ENCODE data around the gene LRBA. TPM values are rescaled to one million over a fixed set of nuclear protein-coding genes. Genes with fewer than 3 reads are reported as not detected.

The LRBA gene
- total and polyA plus RNA-seq, 12 donors = 6.2 to 31.2 (median 23.9) TPM

DNA sequence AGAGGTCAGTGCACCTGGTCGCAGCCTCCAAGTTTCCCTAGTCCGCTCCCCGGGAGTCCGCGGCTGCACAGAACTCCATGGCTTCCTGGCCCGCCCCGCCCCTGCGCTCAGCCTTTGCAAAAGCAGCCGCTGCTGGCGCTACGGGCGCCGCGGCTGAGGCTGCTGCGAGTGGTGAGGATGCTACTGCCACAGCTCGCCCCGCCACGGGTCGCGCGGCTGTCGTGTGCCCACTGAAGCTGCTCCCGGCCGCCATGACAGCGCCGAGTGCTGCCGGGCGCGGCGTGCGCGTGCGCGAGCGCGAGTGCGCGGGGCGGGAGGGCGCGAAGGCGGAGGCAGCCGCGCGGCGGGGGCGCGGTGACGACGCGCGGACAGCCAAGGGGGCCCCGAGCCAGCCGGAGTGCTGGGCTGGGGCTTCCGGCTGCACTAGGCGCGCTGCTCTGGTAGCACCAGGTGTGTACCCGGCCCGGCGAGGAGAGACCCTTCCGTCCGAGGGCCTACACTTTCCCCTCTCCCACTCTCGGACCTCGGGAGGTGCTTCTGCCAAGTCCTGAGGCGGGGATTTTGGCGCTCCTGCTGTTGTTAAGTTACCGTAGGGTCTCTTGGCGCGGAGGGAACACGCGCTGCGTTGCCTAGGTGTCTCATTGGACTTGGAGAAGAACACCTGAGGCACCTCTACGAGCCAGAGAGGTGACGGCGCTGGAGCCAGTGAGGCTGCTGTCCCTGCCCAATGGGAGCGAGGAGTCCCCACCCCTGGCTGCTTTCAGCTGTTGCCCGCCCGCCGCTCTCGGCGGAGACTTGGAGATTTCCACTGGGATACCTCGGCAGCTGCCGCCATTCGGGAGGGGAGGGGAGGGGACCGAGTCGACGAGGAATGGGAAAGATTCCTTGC is 619 bp upstream of the LRBA start:
- WGBS, 2 donors = 0% methylated on average over 86 to 87 of the region's 87 CpGs
- H3K36me3 ChIP-seq = no peaks in the 10 kb centered on the region
- TF ChIP-seq, protein P1, sequence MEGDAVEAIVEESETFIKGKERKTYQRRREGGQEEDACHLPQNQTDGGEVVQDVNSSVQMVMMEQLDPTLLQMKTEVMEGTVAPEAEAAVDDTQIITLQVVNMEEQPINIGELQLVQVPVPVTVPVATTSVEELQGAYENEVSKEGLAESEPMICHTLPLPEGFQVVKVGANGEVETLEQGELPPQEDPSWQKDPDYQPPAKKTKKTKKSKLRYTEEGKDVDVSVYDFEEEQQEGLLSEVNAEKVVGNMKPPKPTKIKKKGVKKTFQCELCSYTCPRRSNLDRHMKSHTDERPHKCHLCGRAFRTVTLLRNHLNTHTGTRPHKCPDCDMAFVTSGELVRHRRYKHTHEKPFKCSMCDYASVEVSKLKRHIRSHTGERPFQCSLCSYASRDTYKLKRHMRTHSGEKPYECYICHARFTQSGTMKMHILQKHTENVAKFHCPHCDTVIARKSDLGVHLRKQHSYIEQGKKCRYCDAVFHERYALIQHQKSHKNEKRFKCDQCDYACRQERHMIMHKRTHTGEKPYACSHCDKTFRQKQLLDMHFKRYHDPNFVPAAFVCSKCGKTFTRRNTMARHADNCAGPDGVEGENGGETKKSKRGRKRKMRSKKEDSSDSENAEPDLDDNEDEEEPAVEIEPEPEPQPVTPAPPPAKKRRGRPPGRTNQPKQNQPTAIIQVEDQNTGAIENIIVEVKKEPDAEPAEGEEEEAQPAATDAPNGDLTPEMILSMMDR (IDR thresholded peaks at IDR 0.05) = no peak
- H3K4me1 ChIP-seq = peaks cover 0 to 34% (median 24%) of the 10 kb centered on the region in 9 donors
- H3K9me3 ChIP-seq = no peaks in the 10 kb centered on the region
- intact Hi-C loops (cut with DNase I) = loop anchor here in 1 of 10 donors (5.0 kb wide), 1 partner anchor 82 kb away; the partner anchor contains the start of gene RPS3A
- H3K27ac ChIP-seq = peak overlapping the region; percentile 64 to 95 (median 92)
- ATAC-seq (peak; percentile 82 to 97 (median 93)), DNase-seq (peak; percentile 59 to 79)
- no peaks in the 10 kb centered on the region for H3K27me3 ChIP-seq
- H3K4me3 ChIP-seq = peak overlapping the region; percentile 85 to 100 (median 100)

GRCh38 chr4:151013944-151014343 is 1.1 kb downstream of the LRBA start:
- TF ChIP-seq, protein P1 (IDR thresholded peaks at IDR 0.05) = no peak
- Histone ChIP-seq H3K36me3 (peaks cover 0 to 12% (median 0%) of the 10 kb centered on the region in 9 donors), H3K4me3 (peak overlapping the region; percentile 85 to 100 (median 100)), H3K4me1 (peaks cover 0 to 34% (median 24%) of the 10 kb centered on the region in 9 donors), H3K27ac (peak overlapping the region in 8 of 10 donors; percentile 82 to 95 (median 92)), H3K27me3 (no peaks in the 10 kb centered on the region), H3K9me3 (no peaks in the 10 kb centered on the region)
- ATAC-seq (no peak), DNase-seq (no peak)
- intact Hi-C loops (cut with DNase I) = no loop called here
- 11 to 15% methylated on average over 4 of the region's 4 CpGs for WGBS, 2 donors

DNA sequence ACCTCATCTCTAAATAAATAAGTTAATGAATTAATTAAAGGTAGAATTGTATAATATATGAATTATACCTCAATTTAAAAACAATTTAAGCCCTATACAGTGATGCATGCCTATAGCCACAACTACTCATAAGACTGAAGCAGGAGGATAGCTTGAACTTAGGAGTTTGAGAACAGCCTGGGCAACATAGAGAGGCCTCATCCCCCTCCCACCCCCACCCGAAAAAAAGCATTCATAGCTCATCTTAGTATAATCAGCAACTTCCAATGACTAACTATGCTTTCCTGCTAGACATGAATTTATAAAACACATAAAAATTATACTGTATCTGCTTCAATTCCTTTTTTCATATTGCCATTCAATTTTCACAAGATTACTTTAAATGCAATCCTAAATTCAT is 1.6 kb downstream of the LRBA start:
- TF ChIP-seq, protein P1 (IDR thresholded peaks at IDR 0.05) = no peak
- peak overlapping the region in 7 of 10 donors; percentile 0 to 100 (median 100) for H3K4me3 ChIP-seq
- intact Hi-C loops (cut with DNase I) = no loop called here
- no peak for DNase-seq
- no peak for ATAC-seq
- no peaks in the 10 kb centered on the region for H3K9me3 ChIP-seq
- peaks cover 0 to 12% (median 0%) of the 10 kb centered on the region in 9 donors for H3K36me3 ChIP-seq
- peaks cover 0 to 34% (median 24%) of the 10 kb centered on the region in 9 donors for H3K4me1 ChIP-seq
- no peaks in the 10 kb centered on the region for H3K27me3 ChIP-seq
- WGBS, 2 donors = 41 to 52% methylated on average over 1 of the region's 1 CpG
- H3K27ac ChIP-seq = peak overlapping the region in 2 of 10 donors; percentile 91 to 92

- Histone ChIP-seq H3K9me3 (no peaks in the 10 kb centered on the region), H3K27ac (no peak overlapping the region), H3K4me1 (peaks cover 0 to 34% (median 24%) of the 10 kb centered on the region in 9 donors), H3K4me3 (peak overlapping the region in 4 of 10 donors; percentile 0 to 100 (median 52)), H3K36me3 (peaks cover 0 to 12% (median 0%) of the 10 kb centered on the region in 9 donors), H3K27me3 (no peaks in the 10 kb centered on the region)
- ATAC-seq (no peak), DNase-seq (no peak)
- 83 to 84% methylated on average over 8 of the region's 8 CpGs for WGBS, 2 donors
- TF ChIP-seq, protein P1 (IDR thresholded peaks at IDR 0.05) = no peak
- intact Hi-C loops (cut with DNase I) = no loop called here
Measured at GRCh38 chr4:151012820-151013219, 2.3 kb downstream of the LRBA start.
